Cortex of kidney (tissue), 1 donor: Measurements from ENCODE around the gene HOXD12.

Source experiments
- DNase-seq: peaks from one replicate; lab custom pipeline; 2025; lab: John Stamatoyannopoulos, UW

HOXD12 gene

DNA sequence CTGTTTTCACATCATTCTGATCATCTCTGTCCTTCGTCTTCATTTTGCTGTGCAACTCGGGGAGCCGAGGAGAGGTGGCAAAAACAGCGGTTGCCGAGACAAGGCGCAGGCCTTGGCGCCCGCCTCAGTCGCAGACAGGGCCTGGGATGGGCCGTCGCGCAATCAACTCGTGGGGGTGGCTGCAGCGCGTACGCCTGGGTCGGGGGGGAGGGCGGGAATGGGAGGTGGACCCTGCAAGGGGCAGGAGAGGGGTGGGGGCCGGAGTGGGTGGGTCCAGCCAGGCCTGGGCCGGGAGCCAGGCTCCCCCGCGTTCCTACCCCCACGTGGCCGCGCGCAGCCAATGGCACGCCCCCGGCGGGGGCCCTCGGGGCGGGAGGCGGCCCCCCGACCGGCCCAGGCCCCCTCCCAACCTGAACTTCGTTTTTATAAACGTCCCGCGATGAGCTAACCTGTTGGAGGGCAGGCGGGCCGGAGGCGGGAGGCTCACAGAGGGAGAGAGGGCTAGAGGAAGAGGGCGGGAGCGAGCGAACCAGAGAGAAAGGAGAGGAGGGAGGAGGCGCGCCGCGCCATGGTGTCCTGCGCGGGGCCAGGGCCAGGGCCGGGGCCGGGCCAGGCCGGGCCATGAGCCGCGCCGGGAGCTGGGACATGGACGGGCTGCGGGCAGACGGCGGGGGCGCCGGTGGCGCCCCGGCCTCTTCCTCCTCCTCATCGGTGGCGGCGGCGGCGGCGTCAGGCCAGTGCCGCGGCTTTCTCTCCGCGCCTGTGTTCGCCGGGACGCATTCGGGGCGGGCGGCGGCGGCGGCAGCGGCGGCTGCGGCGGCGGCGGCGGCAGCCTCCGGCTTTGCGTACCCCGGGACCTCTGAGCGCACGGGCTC lies 7.1 kb upstream of the HOXD12 start, which contains the start of gene HOXD13:
Gene HOXD13 (plus strand): TSS at position 452 of the 875 bp plus-strand sequence. CDS start 170 bp downstream, at position 622.
- no peak for DNase-seq

- no peak for DNase-seq
These were observed 6.3 kb upstream of the HOXD12 start for GRCh38 chr2:176093145-176093897.

DNA sequence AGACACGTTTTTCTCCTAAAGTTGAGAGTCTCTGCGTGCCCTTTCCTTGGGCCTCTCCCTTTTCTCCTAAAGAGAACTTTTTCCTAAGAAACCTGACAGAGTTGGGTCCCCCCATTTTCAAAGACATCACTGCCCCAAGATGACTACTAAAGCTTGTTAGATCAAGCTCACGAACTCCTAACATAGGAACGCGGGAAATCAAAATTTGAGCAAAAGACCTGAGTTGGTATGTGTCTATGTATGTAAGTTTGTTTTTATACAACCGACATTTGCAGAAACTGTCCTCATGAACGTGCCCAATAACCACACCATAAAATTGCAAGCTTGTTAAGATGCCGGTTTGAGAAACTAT lies 5.7 kb upstream of the HOXD12 start:
- DNase-seq = no peak

DNA sequence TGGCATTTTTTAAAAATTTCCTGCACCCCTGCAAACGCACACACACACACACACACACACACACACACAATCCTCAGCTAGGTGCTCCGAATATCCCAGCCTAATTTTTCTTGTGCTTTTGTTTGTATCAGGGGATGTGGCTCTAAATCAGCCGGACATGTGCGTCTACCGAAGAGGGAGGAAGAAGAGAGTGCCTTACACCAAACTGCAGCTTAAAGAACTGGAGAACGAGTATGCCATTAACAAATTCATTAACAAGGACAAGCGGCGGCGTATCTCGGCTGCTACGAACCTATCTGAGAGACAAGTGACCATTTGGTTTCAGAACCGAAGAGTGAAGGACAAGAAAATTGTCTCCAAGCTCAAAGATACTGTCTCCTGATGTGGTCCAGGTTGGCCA lies 5.2 kb upstream of the HOXD12 start:
- no peak for DNase-seq

DNA sequence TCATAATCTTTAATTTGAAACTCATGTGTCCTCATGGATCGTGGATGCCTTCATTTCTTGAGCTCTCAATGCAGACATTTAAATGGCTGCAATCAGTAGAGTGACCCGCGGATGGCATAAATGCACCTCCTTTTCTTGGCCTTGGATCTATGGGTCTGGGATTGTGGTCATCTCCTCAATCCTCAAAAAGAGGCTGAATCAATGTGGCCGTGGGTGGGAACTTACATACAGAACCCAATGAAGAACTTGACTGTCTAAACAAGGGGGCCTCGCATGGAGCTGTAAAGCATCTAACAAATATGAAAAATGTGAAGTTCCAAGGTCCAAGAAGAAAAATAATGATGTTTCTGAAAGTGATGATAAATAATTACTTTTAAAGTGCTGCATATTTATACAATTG lies 4.2 kb upstream of the HOXD12 start:
- DNase-seq = no peak

- no peak for DNase-seq
These were observed 3.2 kb upstream of the HOXD12 start for GRCh38 chr2:176096243-176096985.

- DNase-seq = no peak
These were observed 2.4 kb upstream of the HOXD12 start for GRCh38 chr2:176096986-176097819.

DNA sequence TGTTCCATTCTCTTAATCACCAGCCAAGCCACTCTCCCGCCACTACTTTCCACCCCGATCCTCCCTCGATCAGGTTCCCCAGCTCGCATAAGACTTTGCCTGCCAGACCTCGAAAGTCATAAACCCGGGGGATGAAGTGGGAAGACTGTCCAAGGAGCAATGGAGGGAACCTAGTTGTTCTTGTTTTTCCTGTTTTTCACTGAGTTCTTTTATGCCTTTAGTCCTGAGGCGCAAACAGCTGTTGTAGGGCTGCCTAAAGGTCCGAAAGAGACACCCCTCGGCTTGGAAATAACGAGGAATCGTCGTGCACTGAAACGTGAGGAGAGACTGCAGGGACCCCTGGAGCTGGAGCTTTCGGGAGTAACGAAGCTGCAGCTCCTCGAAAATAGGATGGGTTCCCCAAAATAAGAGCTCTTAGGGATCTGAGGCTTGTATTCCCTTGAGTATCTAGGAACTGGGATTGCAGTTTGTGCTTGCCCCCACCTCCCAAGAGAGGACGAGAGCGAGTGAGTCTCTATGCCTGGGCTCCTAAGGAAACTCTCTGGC lies 1.7 kb upstream of the HOXD12 start:
- no peak for DNase-seq

GRCh38 chr2:176098366-176099158 lies 1.0 kb upstream of the HOXD12 start:
- no peak for DNase-seq

- no peak for DNase-seq
These were observed 352 bp upstream of the HOXD12 start for GRCh38 chr2:176099159-176099727.

DNA sequence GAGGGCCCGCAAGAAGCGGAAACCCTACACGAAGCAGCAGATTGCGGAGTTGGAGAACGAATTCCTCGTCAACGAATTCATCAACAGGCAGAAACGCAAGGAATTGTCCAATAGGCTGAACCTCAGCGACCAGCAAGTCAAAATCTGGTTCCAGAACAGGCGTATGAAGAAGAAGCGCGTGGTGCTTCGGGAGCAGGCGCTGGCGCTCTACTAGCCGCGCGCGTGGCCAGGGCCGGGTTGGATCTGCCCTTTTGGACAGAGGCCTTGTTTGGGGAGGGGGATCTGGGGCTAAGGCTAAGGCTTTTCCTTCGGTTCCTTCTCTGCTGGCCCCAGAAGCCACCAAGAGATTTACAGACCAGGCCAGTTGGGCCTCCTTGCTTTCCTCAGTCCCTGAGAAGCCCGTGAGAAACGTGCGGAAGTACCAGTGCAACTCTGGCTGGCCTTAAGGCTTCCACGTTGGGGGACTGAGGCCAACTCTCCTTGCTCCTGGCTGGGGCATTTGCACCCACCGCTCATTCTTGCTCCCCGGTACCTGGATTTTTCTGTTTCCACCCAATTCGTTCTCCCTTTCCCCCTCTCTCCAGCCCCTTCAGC lies 1.0 kb downstream of the HOXD12 start:
- no peak for DNase-seq

GRCh38 chr2:176101216-176101830 lies 1.7 kb downstream of the HOXD12 start:
- DNase-seq = no peak

DNA sequence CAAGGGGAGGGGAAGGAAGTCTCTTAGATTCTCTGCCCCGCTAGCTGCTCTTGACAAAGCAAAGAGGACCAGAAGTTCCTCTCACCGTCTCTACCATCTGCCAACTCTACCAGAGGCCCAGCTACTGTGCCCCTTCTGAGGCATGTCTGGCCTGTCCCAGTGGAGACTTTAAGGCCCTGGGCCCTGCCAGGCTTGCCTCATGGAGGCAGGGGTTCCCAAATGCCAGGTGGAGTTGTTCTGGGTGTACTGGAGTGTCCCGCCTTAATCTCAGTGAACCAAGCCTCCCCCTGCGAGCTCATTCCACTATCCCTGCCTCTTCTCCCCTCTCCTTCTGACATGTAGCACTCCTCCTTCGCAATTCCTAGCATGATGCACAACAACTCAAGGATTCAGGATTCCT lies 2.2 kb downstream of the HOXD12 start:
- DNase-seq = no peak

DNA sequence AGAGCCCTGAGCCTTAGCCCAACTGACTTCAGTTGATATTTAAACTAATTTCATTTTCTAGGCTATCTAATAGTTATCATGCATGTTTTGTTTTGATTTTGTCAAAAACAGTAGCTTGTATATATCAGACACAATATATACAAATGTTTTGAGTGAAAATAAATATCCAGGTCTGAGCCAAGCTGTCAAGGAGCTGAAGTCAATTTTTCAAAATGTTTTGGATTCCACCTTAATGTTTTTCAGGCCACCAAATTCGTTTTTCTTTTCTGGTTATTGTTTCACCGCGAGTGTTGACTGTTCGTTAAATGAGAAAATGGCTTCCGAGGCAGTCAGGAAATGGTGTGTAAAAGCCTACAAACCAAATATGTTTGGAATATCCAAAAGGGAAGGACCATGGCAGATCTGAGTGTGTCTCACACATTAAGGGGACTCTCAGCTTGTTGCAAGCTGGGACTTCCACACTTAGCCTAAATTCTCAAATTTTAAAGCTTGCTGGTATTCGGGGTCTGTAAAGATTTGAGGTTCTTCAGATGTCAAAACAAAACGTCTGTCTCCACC lies 2.8 kb downstream of the HOXD12 start:
- no peak for DNase-seq

DNA sequence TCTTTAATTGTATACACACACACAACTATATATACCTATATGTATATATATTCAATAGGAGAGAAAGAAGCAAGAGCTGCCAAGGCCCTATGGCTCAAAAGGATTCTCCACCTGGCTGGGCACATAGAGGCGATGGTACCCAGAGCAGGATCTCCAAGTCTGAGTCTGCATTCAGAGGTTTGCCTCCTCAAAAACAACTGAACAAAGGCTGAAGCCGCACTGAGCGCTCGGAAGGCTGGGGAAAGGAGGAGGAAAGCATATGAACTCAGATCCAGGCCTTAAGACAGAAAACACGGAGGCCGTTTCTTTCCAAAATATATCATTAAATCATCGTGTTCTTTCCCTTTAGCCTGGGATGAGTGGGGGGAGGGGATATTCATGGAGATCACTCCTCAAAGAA lies 3.6 kb downstream of the HOXD12 start:
- DNase-seq = no peak

DNA sequence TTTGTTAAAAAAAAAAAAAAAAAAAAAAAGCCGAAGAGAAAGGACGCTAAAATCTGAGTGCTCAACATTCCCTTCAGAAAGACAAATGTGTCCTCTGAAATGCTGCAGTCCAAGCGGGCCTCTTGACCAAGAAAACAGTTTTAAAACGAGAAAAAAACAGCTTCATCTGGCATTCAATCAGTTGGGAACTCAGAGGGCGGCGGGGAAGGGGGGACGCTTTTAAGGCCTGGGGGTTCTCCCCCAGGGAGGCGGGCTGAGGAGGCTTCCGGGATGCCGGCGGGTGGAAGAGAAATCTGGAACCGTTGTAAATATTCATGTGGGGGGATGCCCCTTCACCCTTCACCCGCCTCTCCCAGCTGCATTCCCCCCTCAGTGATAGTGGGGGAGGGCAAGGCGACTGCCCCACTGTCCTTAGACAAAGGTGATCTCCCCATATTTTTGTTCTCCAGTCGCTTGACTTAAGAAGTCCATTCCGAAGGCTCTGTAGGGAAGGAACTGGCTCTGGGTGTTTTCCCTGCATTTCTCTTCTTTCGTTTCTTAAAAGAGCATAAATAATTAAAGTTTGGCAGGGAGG lies 4.2 kb downstream of the HOXD12 start:
- DNase-seq = no peak

DNA sequence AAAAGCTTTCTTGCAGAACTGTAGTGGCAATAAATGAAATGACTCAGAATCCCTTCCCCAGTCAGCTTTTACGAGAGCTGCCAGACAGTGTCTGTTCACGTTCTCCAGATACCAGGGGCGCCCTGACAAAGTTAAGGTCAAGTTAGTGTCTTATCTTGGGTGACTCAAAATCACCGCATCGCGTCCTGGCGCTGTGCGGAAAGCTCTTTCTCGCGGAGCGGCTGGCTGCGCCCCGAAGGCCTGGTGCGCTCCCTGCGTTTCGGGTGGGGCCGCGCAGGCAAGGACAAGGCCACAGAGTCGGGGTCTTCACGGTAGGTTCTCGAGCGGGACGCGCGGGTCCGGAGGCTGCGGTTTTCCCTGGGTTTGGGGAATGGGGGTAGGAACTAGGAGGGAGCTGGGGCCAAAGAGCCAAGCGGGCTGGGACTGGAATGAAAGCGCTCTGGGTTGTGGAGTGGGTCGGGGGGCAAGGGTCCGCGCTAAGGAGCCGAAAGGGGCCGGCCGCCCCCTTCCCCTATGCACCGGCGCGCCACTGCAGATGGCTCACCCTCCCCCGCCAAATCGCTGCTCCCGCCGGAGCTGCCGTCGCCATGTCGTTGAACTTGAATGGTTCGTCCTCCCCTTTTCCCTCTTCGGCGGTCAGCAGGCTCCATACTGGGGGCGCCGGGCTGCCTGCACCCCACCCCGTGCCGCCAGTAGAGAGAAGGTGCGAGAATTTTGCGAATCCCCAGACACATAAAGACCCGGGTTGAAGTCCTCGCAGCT lies 4.9 kb downstream of the HOXD12 start:
- DNase-seq = no peak
